GM18502 (cell line): Measurements from ENCODE around the gene SPATA3.

Source experiments
- ATAC-seq: cut with Tn5 transposase; IDR thresholded peaks from one replicate; pipeline ENCODE4 v1.9.1; 2021; ENCODE audit warnings: mild to moderate bottlenecking; ENCODE audit not compliant: unreplicated experiment, poor library complexity

The SPATA3 gene

GRCh38 chr2:230995821-230996220, at the start of gene SPATA3:
Gene SPATA3, plus strand, starts transcription at chr2:230996121. Its CDS starts 113 bp downstream, at chr2:230996234.
- no peak for ATAC-seq

GRCh38 chr2:230946429-230947234, 49.3 kb upstream of the SPATA3 start:
- no peak for ATAC-seq

DNA sequence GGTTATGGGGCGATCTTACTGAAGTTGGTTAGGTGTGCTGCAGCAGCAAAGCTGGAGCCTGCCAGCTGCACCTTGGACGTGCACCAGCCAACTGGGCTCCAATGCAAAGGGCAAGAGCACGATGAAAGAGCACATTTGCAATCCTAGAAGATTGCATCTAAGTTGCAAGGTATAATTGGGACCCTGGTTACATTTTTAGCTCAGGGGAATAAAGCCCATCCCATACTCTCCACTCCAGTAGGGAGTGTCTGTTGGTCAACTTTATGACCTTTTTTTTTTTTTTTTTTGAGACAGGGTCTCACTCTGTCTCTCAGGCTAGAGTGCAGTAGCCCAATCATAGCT, 48.7 kb upstream of the SPATA3 start:
- ATAC-seq: no peak

- peak; percentile 38 for ATAC-seq
Observed at GRCh38 chr2:230947908-230948365, 48.0 kb upstream of the SPATA3 start.

DNA sequence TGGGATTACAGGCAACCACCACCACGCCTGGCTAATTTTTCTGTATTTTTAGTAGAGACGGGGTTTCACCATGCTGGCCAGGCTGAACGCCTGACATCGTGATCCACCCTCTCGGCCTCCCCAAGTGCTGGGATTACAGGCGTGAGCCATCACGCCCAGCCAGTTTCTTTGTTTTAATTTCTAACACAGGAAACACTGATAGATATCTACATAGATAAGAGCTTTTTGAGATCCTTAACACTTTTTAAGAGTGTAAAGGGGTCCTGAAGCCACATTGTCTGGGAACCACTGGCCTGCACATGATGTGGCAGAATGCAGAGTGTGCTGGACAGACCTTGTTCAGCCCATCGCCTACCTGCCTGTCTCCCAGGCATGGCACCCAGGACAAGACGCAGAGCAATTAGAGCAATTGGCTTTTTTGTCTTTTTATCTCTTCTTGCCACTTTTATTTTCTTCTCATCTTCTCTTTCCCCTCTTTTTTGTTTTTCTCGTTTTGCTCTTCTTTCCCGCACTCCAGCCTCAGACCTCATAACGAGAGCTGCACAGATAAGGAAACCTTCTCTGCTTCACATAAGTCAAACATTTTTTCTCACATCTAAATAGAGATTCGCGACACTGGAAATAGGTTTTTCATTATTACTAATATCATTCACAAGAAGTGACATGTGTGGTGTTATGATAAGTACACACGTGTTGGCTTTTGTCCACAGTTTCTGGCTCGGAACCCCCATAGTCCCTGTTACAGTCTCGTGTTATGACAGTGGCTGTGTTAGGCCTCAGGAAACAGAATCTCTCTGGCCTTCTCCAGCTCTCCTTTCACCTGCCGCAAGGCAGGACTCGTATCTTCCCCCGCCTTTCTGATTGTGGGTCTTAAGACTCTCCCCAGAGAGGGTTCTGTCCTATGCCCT, 45.7 kb upstream of the SPATA3 start:
- peak; percentile 65 for ATAC-seq

DNA sequence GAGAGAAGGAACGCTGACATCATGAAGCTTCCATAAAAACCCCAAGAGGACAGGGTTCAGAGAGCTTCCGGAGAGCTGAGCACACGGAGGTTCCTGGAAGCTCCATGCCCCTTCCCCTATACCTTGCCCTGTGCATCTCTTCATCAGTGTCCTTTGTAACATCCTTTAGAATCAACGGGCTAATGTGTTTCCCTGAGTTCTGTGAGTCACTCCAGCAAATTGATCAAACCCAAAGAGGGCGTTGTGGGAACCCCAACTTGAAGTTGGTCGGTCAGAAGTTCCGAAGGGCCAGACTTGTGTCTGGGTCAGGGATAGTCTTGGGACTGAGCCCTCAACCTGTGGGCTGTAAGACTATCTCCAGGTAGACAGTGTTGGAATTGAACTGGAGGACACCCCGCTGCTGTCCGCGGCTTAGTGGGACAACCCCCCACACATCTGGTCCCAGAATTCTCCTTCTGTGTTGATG, 45.0 kb upstream of the SPATA3 start:
- ATAC-seq: no peak

DNA sequence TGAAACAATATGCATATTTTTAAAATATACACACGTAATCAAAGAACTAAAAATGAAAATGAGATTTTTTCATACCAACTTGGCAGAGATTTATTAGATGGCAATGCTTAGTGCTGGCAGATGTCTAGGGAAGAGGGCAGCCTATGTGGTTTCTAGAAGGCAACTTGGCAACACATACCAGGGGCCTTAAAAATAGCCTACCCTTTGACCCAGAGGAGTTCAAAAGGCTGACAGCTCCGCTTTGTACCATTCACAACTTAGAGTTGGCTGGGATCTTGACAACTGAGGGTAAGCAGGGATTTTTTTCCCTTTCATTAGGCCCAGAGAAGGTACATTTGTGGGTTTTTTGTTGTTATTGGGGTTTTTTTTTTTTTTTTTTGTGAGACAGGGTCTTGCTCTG, 44.5 kb upstream of the SPATA3 start:
- ATAC-seq: no peak

DNA sequence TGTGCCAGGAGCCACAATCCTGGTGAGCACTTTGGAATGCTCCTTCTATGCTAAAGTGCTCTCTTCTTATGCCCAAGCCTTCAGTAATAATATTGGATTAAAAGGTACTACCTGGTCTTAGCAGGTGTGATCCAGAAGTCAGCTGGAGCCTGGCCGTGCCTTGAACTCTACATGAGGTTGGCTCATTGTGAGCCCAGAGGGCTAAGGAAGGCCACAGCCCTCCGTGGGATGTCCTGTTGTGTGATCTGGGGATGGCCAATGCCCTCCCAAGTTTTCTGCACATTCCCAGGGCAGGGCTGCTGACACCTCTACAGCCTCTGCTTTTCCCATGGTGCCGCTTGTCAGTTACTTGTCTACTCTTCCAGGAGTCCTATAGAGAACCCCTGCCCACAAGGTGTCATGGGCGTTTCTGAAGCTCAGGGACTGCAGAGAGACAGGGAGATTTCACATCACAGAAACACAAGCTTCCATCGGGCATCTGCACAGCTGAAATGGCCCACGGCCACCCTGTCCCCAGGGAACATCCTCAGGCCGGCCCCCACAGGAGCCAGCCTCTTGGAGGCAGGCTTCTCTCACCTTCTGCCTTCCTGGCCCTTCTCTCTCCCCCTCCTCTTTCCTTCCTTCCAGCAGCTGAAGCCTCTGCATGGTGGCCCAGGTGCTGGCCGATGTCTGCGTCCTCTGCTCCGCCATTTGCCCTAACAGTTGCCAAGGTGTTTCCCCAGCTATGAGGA, 43.5 kb upstream of the SPATA3 start:
- no peak for ATAC-seq

- peak; percentile 28 for ATAC-seq
Observed at GRCh38 chr2:230953845-230954244, 42.1 kb upstream of the SPATA3 start.

DNA sequence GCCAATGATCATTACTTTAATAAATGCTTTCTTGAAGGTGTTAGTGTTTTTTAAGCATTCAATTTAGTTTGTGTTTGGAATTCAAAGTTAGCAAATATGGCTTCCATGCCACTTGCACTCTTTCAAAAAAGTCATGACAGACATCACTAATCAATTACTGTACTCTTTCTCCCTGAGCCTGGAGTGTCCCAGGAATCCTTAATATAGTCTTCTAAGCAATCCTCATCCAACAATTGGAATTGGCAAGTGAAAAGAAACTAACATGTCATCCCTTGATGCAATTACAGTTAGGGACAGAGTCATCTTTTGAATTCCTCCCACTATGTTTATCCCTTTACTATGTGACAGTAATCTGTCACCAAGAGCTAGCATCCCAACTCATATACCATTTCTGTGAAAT, 41.2 kb upstream of the SPATA3 start:
- no peak for ATAC-seq

- ATAC-seq: no peak
Observed at GRCh38 chr2:230955163-230955737, 40.7 kb upstream of the SPATA3 start.

DNA sequence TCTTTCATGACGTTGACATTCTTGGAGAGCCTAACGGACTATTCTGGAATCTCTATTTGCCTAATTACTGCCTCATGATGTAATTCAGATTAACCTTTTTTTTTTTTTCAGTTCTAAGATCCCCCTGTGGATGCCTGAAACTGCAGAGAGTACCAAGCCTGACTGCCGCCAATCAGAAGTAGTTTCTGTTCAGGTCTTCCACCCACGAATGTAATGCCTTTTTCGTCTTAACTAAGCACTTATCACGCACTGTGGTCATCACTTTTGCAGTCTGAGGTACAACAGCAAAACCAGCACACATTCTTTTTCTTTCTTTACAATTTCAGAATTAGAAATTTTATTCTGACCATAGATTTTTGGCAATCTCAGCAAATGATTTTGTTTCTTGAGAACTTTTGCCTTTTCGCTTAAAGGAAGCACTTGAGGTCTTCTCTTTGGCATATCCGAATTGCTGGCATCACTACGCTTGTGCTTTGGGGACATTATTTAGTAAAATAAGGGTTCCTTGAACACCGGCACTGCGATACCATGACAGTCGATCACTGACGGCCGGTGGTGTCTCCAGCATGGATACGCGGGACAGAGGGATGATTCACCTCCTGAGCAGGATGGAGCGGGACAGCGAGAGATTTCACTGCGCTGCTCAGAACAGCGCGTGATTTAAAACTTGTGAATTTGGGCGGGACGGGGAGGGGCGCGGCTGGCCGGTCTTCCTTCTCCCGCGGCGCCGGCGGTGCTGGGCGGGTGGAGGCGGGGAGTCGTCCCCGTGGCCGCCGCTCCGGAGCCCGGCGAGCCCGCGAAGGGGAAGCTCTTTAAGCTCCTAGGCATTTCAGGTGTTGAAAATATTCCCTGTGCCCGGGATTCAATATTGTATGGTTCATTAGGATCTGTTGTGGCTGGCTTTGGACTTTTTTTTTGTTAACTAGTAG, 38.8 kb upstream of the SPATA3 start:
- ATAC-seq: peak; percentile 67

DNA sequence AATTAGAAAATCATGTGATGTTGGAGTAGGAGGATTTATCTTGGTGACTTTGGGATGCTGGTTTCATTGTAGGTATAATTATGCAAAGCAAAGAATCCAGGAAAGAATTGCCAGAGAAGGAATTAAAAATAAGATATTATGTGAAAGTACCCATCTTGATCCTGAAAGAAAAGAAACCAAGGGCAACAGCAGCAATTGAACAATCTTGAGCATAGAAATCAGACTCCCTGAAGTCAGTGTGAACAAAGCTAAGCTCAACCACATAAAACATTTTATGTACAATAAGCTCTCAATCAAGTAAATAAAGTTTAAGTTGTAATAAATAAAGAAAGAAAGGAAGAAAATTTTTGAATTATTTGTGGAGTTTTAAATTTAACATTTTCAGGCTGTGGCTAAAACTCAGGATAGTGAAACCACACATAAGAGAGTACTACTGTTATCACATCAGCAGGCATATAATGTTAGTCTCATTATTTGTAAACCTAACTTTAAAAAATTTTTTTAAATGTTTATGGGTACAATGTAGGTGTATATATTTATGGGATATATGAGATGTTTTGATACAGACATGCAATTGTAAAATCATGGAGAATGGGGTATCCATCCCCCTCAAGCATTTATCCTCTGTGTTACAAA, 38.0 kb upstream of the SPATA3 start:
- ATAC-seq: no peak

- ATAC-seq: no peak
Observed at GRCh38 chr2:230958820-230959756, 36.8 kb upstream of the SPATA3 start.

- no peak for ATAC-seq
Observed at GRCh38 chr2:230960026-230960425, 35.9 kb upstream of the SPATA3 start.

GRCh38 chr2:230961091-230961491, 34.8 kb upstream of the SPATA3 start:
- ATAC-seq: no peak

- ATAC-seq: no peak
Observed at GRCh38 chr2:230964136-230964730, 31.7 kb upstream of the SPATA3 start.
